GM12878 (cell line): Measurements from ENCODE around the gene GCC2. TPM values are rescaled to one million over a fixed set of nuclear protein-coding genes. Genes with fewer than 3 reads are reported as not detected.

ENCODE experiments used
- BACH1 ChIP-seq: fragments of 450-650 bp; IDR thresholded peaks from 2 replicates; pipeline ENCODE4 v1.6.1; 2017; ENCODE audit warnings: mild to moderate bottlenecking, borderline replicate concordance
- CHD1 ChIP-seq: IDR thresholded peaks from 2 replicates; pipeline ENCODE4 v1.6.1; 2012; ENCODE audit warnings: low read depth, low read length, improper control_type of control experiment
- CHD2 ChIP-seq: IDR thresholded peaks from 2 replicates; pipeline ENCODE4 v1.6.1; 2011; ENCODE audit warnings: low read depth, low read length, improper control_type of control experiment, borderline replicate concordance
- ESRRA ChIP-seq: IDR thresholded peaks from 2 replicates; pipeline ENCODE4 v1.6.1; 2012; ENCODE audit warnings: mild to moderate bottlenecking, low read length, improper control_type of control experiment
- HDGF ChIP-seq: fragments of 450-650 bp; IDR thresholded peaks from 2 replicates; pipeline ENCODE4 v1.6.1; 2016; ENCODE audit warnings: antibody characterized with exemption
- HSF1 ChIP-seq: fragments of 150-350 bp; IDR thresholded peaks from 2 replicates; pipeline ENCODE4 v1.6.1; 2014; ENCODE audit warnings: mild to moderate bottlenecking, low read depth, low read length
- KAT2A ChIP-seq: conservative IDR thresholded peaks from 2 replicates; pipeline ENCODE4 v1.6.1; 2011; ENCODE audit warnings: low read depth, low read length; ENCODE audit not compliant: control insufficient read depth
- KDM1A ChIP-seq: fragments of 200-600 bp; sonication (generic); IDR thresholded peaks from 2 replicates; pipeline ENCODE4 v1.6.1; 2016; ENCODE audit warnings: borderline replicate concordance
- MEF2B ChIP-seq: fragments of 450-650 bp; IDR thresholded peaks from 2 replicates; pipeline ENCODE4 v1.6.1; 2018; ENCODE audit warnings: mild to moderate bottlenecking, moderate library complexity; ENCODE audit not compliant: partially characterized antibody, poor library complexity, severe bottlenecking
- MTA2 ChIP-seq: fragments of 450-650 bp; IDR thresholded peaks from 2 replicates; pipeline ENCODE4 v1.6.1; 2016; ENCODE audit warnings: low read depth, mild to moderate bottlenecking, moderate library complexity
- MXI1 ChIP-seq: fragments of 150-350 bp; IDR thresholded peaks from 2 replicates; pipeline ENCODE4 v1.6.1; 2011; ENCODE audit warnings: low read depth, mild to moderate bottlenecking, inconsistent platforms, low read length, improper control_type of control experiment
- MYC ChIP-seq: IDR thresholded peaks from 2 replicates; pipeline ENCODE4 v1.6.1; 2011; ENCODE audit warnings: mild to moderate bottlenecking, low read length, moderate library complexity, inconsistent platforms; ENCODE audit not compliant: insufficient read depth, insufficient replicate concordance, insufficient read length, severe bottlenecking
- NFXL1 ChIP-seq: fragments of 450-650 bp; IDR thresholded peaks from 2 replicates; pipeline ENCODE4 v1.6.1; 2017; ENCODE audit warnings: antibody characterized with exemption, mild to moderate bottlenecking, borderline replicate concordance
- PAX5 ChIP-seq: IDR thresholded peaks from 2 replicates; pipeline ENCODE4 v1.6.1; 2011; ENCODE audit warnings: low read depth, low read length, borderline replicate concordance
- PML ChIP-seq: IDR thresholded peaks from 2 replicates; pipeline ENCODE4 v1.6.1; 2012; ENCODE audit warnings: low read length, inconsistent platforms
- POLR2A ChIP-seq: IDR thresholded peaks from 2 replicates; pipeline ENCODE4 v1.6.1; 2011; ENCODE audit warnings: low read depth, mild to moderate bottlenecking, low read length
- POLR2AphosphoS2 ChIP-seq: IDR thresholded peaks from 2 replicates; pipeline ENCODE4 v1.6.1; 2011; ENCODE audit warnings: low read depth, mild to moderate bottlenecking, low read length, improper control_type of control experiment, moderate library complexity
- SIN3A ChIP-seq: IDR thresholded peaks from 2 replicates; pipeline ENCODE4 v1.6.1; 2012; ENCODE audit warnings: low read depth, low read length, improper control_type of control experiment
- SUZ12 ChIP-seq: fragments of 200-600 bp; sonication (generic); IDR thresholded peaks from one replicate; pipeline ENCODE4 v1.6.1; 2018; ENCODE audit warnings: antibody characterized with exemption, mild to moderate bottlenecking; ENCODE audit not compliant: unreplicated experiment
- YY1 ChIP-seq: IDR thresholded peaks from 2 replicates; pipeline ENCODE4 v1.6.1; 2011; ENCODE audit warnings: low read depth, mild to moderate bottlenecking, low read length
- ZNF384 ChIP-seq: IDR thresholded peaks from 2 replicates; pipeline ENCODE4 v1.6.1; 2012; ENCODE audit warnings: low read depth, mild to moderate bottlenecking, low read length, improper control_type of control experiment, borderline replicate concordance
- ZSCAN29 ChIP-seq: fragments of 450-650 bp; IDR thresholded peaks from 2 replicates; pipeline ENCODE4 v1.6.1; 2017; ENCODE audit warnings: mild to moderate bottlenecking, moderate library complexity
- polyA plus RNA-seq, 11 experiments: library from polyadenylated mRNA; depleted of rRNA in 4 of 11; unstranded in 6 of 11; stranded (reverse) in 5 of 11; fragments of >200 nt; fragmentation: Nextera tagmentation in 4 of 11; fragmentation: Illumina TruSeq in 1 of 11; extraction: Ambion mirVana in 4 of 11; extraction: Trizol in 1 of 11; gene quantifications; 1 replicate in 1 of 11; 2 replicates in 10 of 11; pipeline versions ENCODE4 v1.2.1 to v1.2.3, GENCODE V29; 2011 to 2016; ENCODE audit warnings: inconsistent platforms in 2 of 11, missing spikeins in 2 of 11, low read depth in 1 of 11
- total RNA-seq, 4 experiments: library from RNA; depleted of rRNA in 3 of 4; stranded (reverse); fragments of >200 nt in 3 of 4; fragmentation: Illumina TruSeq in 1 of 4; extraction: Trizol in 1 of 4; gene quantifications; 2 replicates each; pipeline versions ENCODE4 v1.2.1 to v1.2.3, GENCODE V29; 2013 to 2021
- TF ChIP-seq, protein P1 (sequence below): fragments of 450-650 bp; IDR thresholded peaks from 2 replicates; pipeline ENCODE4 v1.6.1; 2016; ENCODE audit warnings: mild to moderate bottlenecking
- TF ChIP-seq, protein P2 (sequence below): IDR thresholded peaks from 2 replicates; pipeline ENCODE4 v1.6.1; 2012; ENCODE audit warnings: low read depth, low read length, improper control_type of control experiment
- TF ChIP-seq, protein P3 (sequence below): IDR thresholded peaks from 2 replicates; pipeline ENCODE4 v1.6.1; 2011; ENCODE audit warnings: low read depth, mild to moderate bottlenecking, low read length, moderate library complexity, borderline replicate concordance; ENCODE audit errors: extremely low read depth

The GCC2 gene
- total and polyA plus RNA-seq, 10 of the 15 experiments (the other 5 are each of a cell fraction or from before 2014, with no cell fraction given) = 11.8 to 35.5 (median 25.4) TPM

DNA sequence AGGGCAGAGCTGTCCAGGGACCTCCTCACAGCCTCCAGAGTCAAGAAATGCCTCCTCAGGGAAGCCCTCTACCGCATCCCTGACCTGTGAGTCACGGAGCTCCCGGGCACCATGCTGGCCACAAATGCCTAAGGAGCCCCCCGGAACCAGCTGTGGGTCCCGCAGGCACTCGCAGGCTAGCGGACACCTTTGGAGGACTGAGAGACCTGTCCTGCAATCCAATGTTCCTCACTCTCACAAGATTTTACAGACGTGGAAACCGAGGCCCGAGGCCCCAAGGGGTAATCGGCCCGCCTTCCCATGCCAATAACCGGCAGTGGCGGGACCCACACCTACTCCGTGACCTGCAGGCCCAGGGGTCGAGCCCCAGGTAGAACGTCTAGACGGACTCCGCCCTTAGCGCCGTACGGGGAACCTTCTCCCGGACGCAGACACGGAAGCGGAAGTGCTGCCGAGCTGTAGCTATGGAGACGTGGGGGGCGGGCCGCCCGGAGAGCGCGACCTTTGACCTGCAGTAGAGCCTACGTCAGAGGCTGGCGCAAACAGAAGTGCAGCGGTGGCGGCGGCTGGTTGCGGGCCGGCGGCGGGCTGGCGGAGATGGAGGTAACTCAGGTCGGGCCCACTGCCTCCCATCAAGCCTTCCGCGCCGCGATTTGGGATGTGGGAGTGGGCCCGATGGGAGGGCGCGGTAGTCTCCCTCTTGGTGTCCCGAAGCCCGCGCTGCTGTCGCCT is at the start of gene GCC2 (continued):
- no peak for TF ChIP-seq KAT2A
- no peak for TF ChIP-seq CHD1
- no peak for TF ChIP-seq MYC
- TF ChIP-seq, protein P1, sequence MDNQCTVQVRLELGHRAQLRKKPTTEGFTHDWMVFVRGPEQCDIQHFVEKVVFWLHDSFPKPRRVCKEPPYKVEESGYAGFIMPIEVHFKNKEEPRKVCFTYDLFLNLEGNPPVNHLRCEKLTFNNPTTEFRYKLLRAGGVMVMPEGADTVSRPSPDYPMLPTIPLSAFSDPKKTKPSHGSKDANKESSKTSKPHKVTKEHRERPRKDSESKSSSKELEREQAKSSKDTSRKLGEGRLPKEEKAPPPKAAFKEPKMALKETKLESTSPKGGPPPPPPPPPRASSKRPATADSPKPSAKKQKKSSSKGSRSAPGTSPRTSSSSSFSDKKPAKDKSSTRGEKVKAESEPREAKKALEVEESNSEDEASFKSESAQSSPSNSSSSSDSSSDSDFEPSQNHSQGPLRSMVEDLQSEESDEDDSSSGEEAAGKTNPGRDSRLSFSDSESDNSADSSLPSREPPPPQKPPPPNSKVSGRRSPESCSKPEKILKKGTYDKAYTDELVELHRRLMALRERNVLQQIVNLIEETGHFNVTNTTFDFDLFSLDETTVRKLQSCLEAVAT = no peak
- peak; percentile 8; the same call in 1 of the 2 replicates for TF ChIP-seq YY1
- TF ChIP-seq, protein P2, sequence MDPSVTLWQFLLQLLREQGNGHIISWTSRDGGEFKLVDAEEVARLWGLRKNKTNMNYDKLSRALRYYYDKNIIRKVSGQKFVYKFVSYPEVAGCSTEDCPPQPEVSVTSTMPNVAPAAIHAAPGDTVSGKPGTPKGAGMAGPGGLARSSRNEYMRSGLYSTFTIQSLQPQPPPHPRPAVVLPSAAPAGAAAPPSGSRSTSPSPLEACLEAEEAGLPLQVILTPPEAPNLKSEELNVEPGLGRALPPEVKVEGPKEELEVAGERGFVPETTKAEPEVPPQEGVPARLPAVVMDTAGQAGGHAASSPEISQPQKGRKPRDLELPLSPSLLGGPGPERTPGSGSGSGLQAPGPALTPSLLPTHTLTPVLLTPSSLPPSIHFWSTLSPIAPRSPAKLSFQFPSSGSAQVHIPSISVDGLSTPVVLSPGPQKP = peak; percentile 82
- peak; percentile 76 for TF ChIP-seq CHD2
- TF ChIP-seq SUZ12 = no peak
- no peak for TF ChIP-seq ZSCAN29
- no peak for TF ChIP-seq ZNF384
- TF ChIP-seq BACH1 = no peak; the same call in 1 of the 2 replicates
- no peak for TF ChIP-seq ESRRA
- peak; percentile 95 for TF ChIP-seq POLR2A
- 0 out of 2 replicates have a peak, but pooled peaks have one; percentile 22 for TF ChIP-seq PAX5
- no peak for TF ChIP-seq NFXL1
- TF ChIP-seq SIN3A = peak; percentile 90
- TF ChIP-seq, protein P3, sequence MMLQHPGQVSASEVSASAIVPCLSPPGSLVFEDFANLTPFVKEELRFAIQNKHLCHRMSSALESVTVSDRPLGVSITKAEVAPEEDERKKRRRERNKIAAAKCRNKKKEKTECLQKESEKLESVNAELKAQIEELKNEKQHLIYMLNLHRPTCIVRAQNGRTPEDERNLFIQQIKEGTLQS = no peak
- TF ChIP-seq MXI1 = peak; percentile 90
- peak; percentile 36 for TF ChIP-seq MEF2B
- no peak for TF ChIP-seq HSF1
- TF ChIP-seq HDGF = peak; percentile 86; the same call in 1 of the 2 replicates
- no peak for TF ChIP-seq KDM1A
- TF ChIP-seq POLR2AphosphoS2 = peak; percentile 73
- peak; percentile 90 for TF ChIP-seq PML
- TF ChIP-seq MTA2 = peak; percentile 77
